Endometrium (tissue), 2 donors: Measurements from ENCODE around the gene GAL3ST3.

Experiments
- FAIRE-seq: peaks from 2 replicates; lab custom pipeline; 2012; peaks lifted over from hg19 to GRCh38; lab: Jason Lieb, UNC
- donor health status: control.
- donor health status: control.

GAL3ST3 gene

DNA sequence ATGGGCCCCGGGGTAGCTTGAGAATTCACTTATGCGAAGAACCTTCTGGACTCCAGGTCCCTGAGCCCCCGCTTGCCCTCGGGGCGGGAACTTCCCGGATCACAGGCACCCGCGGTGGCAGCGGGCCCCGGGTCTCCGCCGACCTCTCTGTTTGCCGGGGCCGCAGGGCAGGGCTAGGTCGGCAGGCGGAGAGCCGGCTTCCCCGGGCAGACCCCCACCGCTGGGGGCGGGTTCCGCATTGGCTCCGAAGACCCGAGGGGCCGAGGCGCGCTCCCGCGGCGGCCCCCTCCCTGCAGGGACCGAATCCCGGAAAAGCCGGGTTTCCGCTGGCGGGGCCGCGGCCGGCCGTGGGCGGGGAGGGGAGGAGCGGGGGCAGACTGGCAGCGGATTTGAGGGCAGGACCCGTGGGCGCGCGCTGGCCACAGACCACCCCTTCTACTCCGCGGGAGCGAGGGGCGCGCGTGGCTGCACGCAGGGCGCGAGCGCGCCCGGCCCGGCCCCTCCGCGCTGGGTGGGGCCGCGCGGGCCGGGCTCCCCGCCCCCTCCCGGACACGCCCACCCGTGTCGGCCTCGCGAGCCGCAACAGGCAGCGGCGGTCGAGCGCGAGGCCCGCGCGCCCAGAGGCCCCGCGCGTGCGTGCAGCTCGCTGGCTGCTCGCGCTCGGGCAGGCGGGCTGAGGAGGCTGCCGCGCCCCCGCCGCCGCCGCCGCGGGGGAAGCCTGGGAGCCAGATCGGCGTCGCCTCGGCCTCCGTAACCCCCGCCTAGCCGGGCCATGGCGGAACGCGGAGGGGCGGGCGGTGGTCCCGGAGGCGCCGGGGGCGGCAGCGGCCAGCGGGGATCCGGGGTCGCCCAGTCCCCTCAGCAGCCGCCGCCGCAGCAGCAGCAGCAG, 21.0 kb upstream of the GAL3ST3 start, which contains the start of gene PACS1:
TSS of gene PACS1 (plus strand) at position 558 of the 889 bp plus-strand sequence. CDS start at position 773, 215 bp downstream.
- no peak for FAIRE-seq

DNA sequence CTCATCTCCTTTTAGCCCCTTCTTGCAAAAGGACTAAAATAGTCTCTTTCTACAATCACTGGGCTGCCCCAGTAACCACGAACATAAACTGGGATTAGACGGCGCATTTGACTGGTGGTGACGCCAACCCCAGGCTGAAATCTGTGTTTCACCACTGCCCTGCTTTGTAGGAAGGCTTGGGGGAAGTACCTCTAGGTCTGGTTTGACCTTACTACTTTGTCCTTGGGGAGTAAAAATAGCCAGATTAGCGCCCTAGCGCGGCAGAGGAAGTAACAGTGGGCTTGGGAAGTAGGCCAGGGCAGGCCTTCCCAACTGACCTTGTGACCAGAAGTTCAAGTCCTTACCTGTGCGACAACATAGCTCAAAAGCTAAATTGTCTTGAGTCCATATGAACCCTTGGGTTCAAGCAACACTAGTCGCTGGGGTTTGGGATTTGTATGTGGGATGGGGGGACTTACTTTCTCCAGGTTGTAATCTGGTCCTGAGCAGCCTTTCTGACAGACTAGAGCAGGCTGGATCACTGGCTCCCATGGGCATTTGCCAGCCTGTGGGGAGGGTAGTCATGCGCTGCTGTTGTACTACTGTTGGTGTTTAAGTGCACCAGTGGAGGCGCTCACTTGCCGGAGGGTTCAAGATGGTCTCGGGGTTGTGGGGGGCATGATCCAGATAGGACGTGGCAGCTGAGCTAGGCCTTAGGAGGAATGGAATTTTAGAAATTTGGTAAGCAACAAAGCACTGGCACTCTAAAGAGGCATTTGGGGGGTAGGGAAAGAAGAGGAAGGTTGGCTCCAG, 20.2 kb upstream of the GAL3ST3 start:
- no peak for FAIRE-seq

DNA sequence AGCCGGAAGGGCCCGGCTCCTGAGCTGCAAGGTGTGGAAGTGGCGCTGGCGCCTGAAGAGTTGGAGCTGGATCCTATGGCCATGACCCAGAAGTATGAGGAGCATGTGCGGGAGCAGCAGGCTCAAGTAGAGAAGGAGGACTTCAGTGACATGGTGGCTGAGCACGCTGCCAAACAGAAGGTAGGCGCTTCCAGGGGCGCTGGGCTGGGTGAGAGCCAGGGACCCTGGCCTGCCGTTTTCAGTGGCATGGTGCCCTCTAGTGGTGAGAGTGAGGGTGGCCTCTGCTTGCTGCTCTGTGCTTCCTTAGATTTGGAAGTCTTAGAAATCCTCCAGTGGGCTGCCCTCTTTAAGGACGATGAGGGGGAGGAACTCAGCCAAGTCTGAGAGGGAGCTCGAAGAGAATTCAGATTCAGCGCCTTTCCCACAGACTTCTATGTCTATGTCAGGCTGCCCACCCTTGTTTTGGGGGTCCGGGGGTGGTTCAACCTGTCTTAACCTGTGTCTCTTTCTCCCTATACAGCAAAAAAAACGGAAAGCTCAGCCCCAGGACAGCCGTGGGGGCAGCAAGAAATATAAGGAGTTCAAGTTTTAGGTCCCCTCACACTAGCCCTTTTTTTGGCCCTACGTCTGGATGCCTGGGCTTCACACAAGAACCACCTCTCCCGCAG, 19.3 kb upstream of the GAL3ST3 start:
- no peak for FAIRE-seq

- no peak for FAIRE-seq
Observed at GRCh38 chr11:66067640-66068039, 18.7 kb upstream of the GAL3ST3 start.

GRCh38 chr11:66066751-66067150, 17.8 kb upstream of the GAL3ST3 start:
- FAIRE-seq: no peak

GRCh38 chr11:66064571-66064970, 15.6 kb upstream of the GAL3ST3 start:
- no peak for FAIRE-seq

DNA sequence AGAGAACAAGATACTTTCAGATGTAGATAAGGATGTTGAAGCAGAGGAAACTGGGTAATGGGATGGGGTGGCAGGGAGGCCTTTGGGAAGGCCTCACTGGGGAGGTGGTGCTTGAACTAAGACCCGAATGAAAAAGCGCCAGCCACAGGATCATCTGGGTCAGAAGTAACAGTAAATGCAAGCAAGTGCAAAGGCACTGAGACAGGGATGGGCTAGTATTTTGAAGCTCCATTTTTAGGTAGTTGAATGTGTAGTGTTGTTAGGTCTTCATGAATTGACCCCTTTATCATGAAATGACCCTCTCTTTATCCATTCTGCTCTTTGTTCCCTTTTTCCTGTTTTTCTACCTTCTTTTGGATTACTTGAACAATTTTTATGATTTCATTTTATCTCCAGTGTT, 14.9 kb upstream of the GAL3ST3 start:
- no peak for FAIRE-seq

DNA sequence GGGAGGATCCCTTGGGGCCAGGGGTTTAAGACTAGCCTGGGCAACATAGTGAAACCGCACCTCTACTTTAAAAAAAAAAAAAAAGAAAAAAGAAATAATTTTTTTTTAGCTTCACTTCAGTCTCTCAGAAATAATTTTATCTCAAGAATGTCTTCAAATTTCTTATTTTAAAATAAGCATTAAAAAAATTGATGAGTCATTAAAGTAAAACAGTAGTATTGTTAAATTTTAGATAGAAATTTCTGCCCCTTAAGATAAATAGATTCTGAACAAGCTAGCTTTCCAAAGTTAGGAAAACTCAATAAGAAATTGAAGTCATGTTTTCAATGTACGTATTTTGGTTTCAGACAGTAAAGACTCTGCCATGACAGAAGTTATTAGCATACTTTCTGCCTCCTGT, 13.4 kb upstream of the GAL3ST3 start:
- no peak for FAIRE-seq

DNA sequence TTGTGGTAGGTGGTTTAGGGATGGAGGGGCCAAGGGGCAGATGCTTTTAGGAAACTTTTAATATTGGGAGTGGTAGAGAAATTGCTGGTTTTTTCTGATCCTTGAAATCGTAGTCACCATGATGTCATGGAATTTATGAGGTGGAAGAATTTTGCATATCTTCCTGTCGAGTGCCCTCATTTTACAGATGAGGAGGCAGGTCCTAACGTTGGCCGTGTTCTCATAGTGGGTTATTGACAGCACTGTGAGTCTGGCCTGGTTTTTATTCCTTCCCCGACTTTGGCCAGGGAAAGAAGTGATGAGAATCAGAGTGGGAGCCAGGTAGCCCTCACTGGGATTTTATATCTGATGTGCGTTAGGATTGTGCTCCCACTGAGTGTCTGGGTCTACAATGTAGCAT, 12.3 kb upstream of the GAL3ST3 start:
- FAIRE-seq: no peak

DNA sequence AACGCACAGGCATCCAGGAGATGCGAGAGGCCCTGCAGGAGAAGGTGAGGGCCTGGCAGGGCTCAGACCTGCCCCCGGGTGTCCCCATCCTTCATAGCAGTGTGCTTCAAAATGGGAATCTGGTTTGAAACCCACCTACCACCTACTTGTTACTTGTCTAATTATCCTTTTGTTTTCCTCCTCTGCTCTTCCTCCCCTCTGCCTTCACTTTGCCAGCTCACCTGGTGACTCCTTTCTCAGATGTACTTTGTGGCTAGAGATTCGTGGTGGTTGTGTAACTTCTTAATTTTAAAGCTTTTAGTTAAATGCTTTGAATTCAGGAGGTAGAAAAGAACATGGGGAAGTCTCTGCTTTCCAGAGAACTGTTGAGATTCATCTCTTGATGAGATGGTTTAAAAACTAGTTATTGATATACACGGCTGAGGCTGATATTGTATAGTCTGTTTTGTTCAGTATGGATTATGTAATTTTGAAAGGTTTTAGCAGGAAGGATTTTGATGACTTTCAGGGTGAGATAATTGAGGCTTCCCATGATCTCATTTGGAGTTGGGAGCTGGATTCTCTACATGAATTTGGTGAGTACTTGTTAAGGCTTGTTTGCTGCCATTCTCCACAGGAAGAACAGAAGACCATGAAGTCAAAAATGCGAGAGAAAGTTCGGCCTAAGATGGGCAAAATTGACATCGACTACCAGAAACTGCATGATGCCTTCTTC, 11.2 kb upstream of the GAL3ST3 start:
- FAIRE-seq: no peak

- FAIRE-seq: no peak
Observed at GRCh38 chr11:66056501-66056900, 7.5 kb upstream of the GAL3ST3 start.

DNA sequence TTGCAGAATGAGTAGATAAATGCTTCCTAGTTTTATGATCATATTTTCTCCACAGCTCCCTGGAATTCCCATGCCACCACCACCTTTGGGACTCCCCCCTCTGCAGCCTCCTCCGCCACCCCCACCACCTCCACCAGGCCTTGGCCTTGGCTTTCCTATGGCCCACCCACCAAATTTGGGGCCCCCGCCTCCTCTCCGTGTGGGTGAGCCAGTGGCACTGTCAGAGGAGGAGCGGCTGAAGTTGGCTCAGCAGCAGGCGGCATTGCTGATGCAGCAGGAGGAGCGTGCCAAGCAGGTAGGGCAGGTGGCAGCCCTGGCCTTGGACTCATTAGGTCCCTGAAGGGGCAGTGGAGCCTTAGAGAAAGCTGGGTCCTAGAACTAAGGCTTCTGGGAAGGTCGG, 6.1 kb upstream of the GAL3ST3 start:
- no peak for FAIRE-seq

- FAIRE-seq: no peak
Observed at GRCh38 chr11:66052664-66052982, 3.7 kb upstream of the GAL3ST3 start.

DNA sequence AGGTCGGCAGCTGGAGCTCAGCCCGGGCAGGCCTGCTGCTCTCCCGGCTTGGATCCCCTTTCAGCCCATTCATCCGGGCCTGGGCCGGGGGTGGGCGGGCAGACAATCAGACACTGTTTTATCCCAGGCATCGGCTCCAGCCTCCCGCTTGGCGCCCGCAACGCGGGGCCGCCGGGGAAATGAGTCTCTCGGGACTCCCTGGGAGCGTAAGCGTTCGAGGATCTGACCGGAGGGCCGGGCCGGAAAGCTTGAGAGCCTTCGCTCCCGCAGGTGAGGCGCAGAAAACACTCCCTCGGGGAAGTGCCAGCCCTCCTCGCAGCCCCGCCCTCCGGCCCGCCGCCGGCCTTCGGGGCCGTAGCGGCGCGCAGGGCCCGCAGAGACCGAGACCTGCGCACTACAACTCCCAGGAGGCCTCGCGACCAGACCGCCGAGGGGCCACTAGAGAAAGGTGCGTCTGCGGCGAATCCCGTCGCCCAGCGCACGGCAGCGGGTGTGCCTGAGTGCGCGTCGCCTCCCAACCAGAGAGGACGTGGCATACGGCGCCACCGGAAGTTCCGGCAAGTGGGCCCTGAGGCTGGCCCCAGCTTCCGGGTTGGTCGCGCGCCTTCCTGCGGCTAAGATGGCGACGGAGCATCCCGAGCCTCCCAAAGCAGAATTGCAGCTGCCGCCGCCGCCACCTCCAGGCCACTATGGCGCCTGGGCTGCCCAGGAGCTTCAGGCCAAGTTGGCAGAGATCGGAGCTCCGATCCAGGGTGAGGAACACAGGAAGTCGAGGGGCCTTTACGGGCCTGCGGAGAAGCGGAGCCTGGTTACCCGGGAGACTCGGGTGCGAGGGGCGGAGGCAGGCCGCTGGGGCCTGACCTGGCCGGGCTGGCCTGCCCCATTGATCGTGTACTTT, 3.1 kb upstream of the GAL3ST3 start, which contains the start of gene SF3B2:
TSS of gene SF3B2 (plus strand) at position 599 of the 898 bp plus-strand sequence. CDS start at position 620, 21 bp downstream.
- FAIRE-seq: no peak

DNA sequence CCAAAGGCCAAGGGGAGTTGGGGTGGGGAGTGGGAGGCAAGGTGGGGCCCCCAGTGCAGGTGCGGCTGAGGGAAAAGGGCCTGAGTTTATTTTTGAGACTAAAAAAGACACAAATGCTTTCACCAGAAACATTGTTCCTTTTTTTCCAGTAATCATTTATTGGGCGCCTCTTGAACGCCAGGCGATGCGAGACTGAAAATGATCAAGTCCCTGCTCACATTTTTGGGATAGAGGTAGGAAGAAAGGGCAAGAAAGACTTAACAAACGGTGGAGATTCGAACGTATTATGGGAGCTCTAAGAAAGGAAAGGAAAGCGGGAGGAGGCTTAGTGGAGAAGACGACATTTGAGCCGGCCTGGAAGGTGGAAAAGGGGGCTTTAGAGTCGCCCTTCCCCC, 2.4 kb upstream of the GAL3ST3 start:
- FAIRE-seq: no peak

GRCh38 chr11:66050581-66051231, 1.7 kb upstream of the GAL3ST3 start:
- no peak for FAIRE-seq

DNA sequence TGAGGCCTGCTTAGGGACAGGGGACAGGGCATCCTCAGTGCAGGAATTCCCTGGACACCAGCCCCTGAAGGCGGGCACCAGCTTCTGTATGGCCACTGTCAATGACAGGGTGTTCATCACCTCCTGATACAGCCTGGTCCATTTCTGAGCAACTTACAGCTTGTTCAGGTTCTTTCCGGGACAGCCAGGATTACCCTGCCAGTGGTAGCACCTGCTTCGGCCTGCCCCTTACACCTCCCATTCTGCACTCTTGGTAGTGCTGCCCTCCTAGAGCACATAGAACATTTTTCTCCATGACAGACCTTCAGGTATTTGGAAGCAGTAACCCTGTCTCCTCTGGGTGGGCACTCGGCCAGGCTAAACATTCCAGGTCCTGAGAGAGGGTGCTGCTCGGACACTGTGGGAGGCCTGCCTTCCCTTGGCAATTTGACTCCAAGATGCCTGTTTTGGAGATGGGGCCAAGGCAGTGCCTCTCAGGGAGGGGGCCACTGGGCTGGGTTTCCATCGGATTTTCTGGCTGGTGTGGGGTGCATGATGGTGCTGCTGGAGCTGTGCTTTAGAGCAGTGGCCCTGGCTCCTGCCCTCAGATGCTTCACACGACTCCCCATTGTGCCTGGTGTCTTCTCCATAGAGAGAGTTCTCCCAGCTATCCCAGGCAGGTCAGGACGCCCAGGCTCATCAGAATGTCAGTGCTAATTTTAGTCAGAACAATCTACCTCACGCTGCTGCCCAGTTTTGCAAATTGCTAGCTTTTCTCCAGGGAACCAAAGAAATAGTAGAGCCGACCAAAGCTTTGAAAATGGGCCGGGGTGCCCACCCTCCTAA, 1.2 kb downstream of the GAL3ST3 start:
- FAIRE-seq: no peak

DNA sequence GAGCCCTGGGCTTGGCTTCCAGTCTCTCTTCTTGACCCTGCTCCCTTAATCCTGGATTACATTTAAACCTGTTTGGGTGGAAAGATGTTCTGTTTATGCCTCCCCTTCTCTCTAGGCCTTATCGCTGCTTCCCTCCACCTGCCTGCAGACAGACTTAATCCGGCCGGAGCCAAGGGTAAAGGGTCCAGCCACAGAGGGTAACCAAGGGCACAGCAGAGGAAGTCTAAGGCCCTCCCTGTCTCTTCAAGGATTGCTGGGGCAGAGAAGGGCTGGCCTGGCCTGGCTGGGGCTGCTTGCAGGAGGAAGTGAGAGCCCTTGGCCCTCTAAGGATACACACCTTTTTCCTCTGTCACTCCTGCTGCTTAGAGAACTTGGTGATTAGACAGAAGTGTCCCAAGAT, 2.1 kb downstream of the GAL3ST3 start:
- no peak for FAIRE-seq

DNA sequence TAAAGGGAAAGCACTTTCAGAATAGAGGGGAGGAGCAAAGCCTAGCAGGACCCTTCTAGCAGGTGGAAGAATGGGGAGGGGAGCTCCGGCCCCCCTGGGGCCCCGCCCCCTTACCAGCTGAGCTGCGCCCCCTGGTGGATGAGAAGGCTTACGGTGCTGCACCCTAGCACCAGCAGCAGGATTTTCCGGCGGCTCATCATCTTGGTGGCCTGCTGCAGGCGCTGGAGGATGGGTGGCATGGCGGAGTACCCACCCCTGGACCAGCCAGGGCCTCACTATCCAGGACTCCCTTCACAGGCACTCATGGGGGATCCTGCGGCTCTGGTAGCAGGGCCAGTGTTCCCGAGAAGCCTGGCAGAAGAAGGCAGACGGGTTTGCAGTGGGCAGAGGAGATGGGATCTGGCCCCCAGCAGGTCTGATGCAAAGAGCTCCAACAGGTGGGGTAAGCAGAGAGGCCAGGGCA, 3.8 kb downstream of the GAL3ST3 start:
- no peak for FAIRE-seq
